Endodermal cell (in vitro differentiated cells): Measurements from ENCODE around the gene TRAPPC1. TPM values are rescaled to one million over a fixed set of nuclear protein-coding genes. Genes with fewer than 3 reads are reported as not detected.

Experiments
- DNase-seq: peaks from one replicate; pipeline ENCODE4 v3.0.0-alpha.2; 2017
- H3K27ac ChIP-seq: 2 replicates; pipeline ENCODE4 v1.5.1; 2013; ENCODE audit warnings: mild to moderate bottlenecking, low read depth, low read length, moderate library complexity
- H3K27me3 ChIP-seq: 2 replicates; pipeline ENCODE4 v1.6.1; 2013; ENCODE audit warnings: mild to moderate bottlenecking, low read length, moderate library complexity; ENCODE audit not compliant: insufficient read depth, control insufficient read depth, poor library complexity, severe bottlenecking
- H3K36me3 ChIP-seq: 2 replicates; pipeline ENCODE4 v1.7.0; 2013; ENCODE audit warnings: mild to moderate bottlenecking, low read length, moderate library complexity; ENCODE audit not compliant: control insufficient read depth, insufficient read depth
- H3K4me1 ChIP-seq: one replicate; pipeline ENCODE4 v1.7.0; 2013; ENCODE audit warnings: low read length; ENCODE audit not compliant: control insufficient read depth, insufficient read depth
- H3K4me3 ChIP-seq: 2 replicates; pipeline ENCODE4 v1.5.1; 2013; ENCODE audit warnings: mild to moderate bottlenecking, low read length, moderate library complexity
- H3K9ac ChIP-seq: 2 replicates; pipeline ENCODE4 v1.6.1; 2013; ENCODE audit warnings: mild to moderate bottlenecking, low read length, moderate library complexity; ENCODE audit not compliant: poor library complexity, severe bottlenecking; ENCODE audit errors: extremely low read depth
- H3K9me3 ChIP-seq: 2 replicates; pipeline ENCODE4 v1.6.1; 2013; ENCODE audit warnings: mild to moderate bottlenecking, low read length, moderate library complexity; ENCODE audit not compliant: control insufficient read depth
- H3K27ac Mint-ChIP-seq: 2 replicates; pipeline ENCODE4 v1.8.0; 2020; ENCODE audit warnings: mixed read lengths
- H3K27me3 Mint-ChIP-seq: 2 replicates; pipeline ENCODE4 v1.8.0; 2021; ENCODE audit warnings: mild to moderate bottlenecking, mixed read lengths; ENCODE audit not compliant: insufficient read depth
- H3K36me3 Mint-ChIP-seq: 2 replicates; pipeline ENCODE4 v1.8.0; 2020; ENCODE audit warnings: low read depth, mixed read lengths
- H3K4me1 Mint-ChIP-seq: 2 replicates; pipeline ENCODE4 v1.8.0; 2020; ENCODE audit warnings: mixed read lengths
- H3K4me3 Mint-ChIP-seq: 2 replicates; pipeline ENCODE4 v1.8.0; 2020; ENCODE audit warnings: mild to moderate bottlenecking, moderate library complexity, mixed read lengths
- H3K9me3 Mint-ChIP-seq: 2 replicates; pipeline ENCODE4 v1.8.0; 2020; ENCODE audit warnings: mild to moderate bottlenecking, mixed read lengths
- CTCF ChIP-seq: fragments of 200-600 bp; sonication (generic); conservative IDR thresholded peaks from 2 replicates; pipeline ENCODE4 v1.5.0; 2021; ENCODE audit warnings: antibody characterized with exemption, mild to moderate bottlenecking
- WGBS, 2 experiments: methylation state at CpG; one replicate each; pipeline versions ENCODE4 v1.1.5 to v1.1.7; 2013; ENCODE audit warnings: missing lambda C conversion rate in 2 of 2, mixed read lengths in 1 of 2; ENCODE audit not compliant: insufficient coverage in 1 of 2, insufficient read length in 1 of 2; 5-methylcytosine and 5-hydroxymethylcytosine counted together
- total RNA-seq, 2 donors: library from RNA; stranded (reverse); fragmentation: NEBNext Ultra II Directional in 1 of 2; extraction: Animal tissue kit (Norgen Biotek cat#: 25700) in 1 of 2; gene quantifications; 2 replicates in 1 of 2; 3 replicates in 1 of 2; pipeline ENCODE4 v1.2.1, GENCODE V29; 2021

Gene TRAPPC1
- total RNA-seq, 2 donors from 2014 or later: 150 to 170 TPM

- H3K4me1 Mint-ChIP-seq: no peaks in the 10 kb centered on the region
- Histone ChIP-seq H3K27me3 (no peaks in the 10 kb centered on the region), H3K9ac (no peak overlapping the region), H3K36me3 (peaks cover 49% of the 10 kb centered on the region), H3K4me3 (no peak overlapping the region), H3K27ac (no peak overlapping the region), H3K9me3 (no peaks in the 10 kb centered on the region), H3K4me1 (no peaks in the 10 kb centered on the region)
- H3K27me3 Mint-ChIP-seq: peaks cover 5% of the 10 kb centered on the region
- H3K27ac Mint-ChIP-seq: no peak overlapping the region
- H3K4me3 Mint-ChIP-seq: no peak overlapping the region
- 90 to 93% methylated on average over 7 of the region's 7 CpGs for WGBS, 2 experiments
- no peak for TF ChIP-seq CTCF
- peaks cover 8% of the 10 kb centered on the region for H3K36me3 Mint-ChIP-seq
- peak; percentile 42 for DNase-seq
- no peaks in the 10 kb centered on the region for H3K9me3 Mint-ChIP-seq
Observed at GRCh38 chr17:7881276-7882054, 50.3 kb downstream of the TRAPPC1 start.

Other genes with a start within 250 kb of the TRAPPC1 start
- gene TP53, start 244.5 kb downstream of the TRAPPC1 start, total RNA-seq: 100 to 1,000 TPM; 113 to 130 TPM
- gene WRAP53, start 243.5 kb downstream of the TRAPPC1 start, total RNA-seq: 10 to 100 TPM; 21.7 to 30.8 TPM
- 10 to 100 TPM; 12.8 to 15.0 TPM for gene EFNB3, start 226.7 kb downstream of the TRAPPC1 start, total RNA-seq
- gene DNAH2, start 214.2 kb downstream of the TRAPPC1 start, total RNA-seq: under 1 TPM; 0.42 to 0.69 TPM
- gene KDM6B, start 97.7 kb downstream of the TRAPPC1 start, total RNA-seq: 10 to 100 TPM; 53.3 to 60.3 TPM
- gene TMEM88, start 76.9 kb downstream of the TRAPPC1 start, total RNA-seq: 10 to 100 TPM; 16.8 to 26.8 TPM
- 10 to 100 TPM; 38.9 to 44.8 TPM for gene NAA38, start 74.4 kb downstream of the TRAPPC1 start, total RNA-seq
- gene CYB5D1, start 73.9 kb downstream of the TRAPPC1 start, total RNA-seq: 10 to 100 TPM; 10.6 to 12.9 TPM
- 10 to 100 TPM; 55.0 to 64.1 TPM for gene CHD3, start 43.2 kb downstream of the TRAPPC1 start, total RNA-seq
- gene RNF227, start 15.7 kb downstream of the TRAPPC1 start, total RNA-seq: 1 to 10 TPM; 1.1 to 1.6 TPM
- gene KCNAB3, start 2.1 kb downstream of the TRAPPC1 start, total RNA-seq: 1 to 10 TPM; 4.0 to 6.5 TPM
- gene CNTROB, start 260 bp upstream of the TRAPPC1 start, total RNA-seq: 10 to 100 TPM; 47.5 to 57.4 TPM
- gene GUCY2D, start 70.7 kb upstream of the TRAPPC1 start, total RNA-seq: 1 to 10 TPM; 1.2 to 1.6 TPM
- gene ALOX15B, start 107.1 kb upstream of the TRAPPC1 start, total RNA-seq: not detected
- 1 to 10 TPM in 1 of 2 donors, under 1 TPM in 1; 0.95 to 1.2 TPM for gene ALOX12B, start 155.8 kb upstream of the TRAPPC1 start, total RNA-seq
- gene ALOXE3, start 186.6 kb upstream of the TRAPPC1 start, total RNA-seq: under 1 TPM; 0.13 to 0.49 TPM
- gene HES7, start 192.2 kb upstream of the TRAPPC1 start, total RNA-seq: 1 to 10 TPM in 1 of 2 donors, under 1 TPM in 1; 0.40 to 2.2 TPM
- gene PER1, start 220.5 kb upstream of the TRAPPC1 start, total RNA-seq: 10 to 100 TPM; 38.3 to 53.7 TPM
- gene VAMP2, start 231.0 kb upstream of the TRAPPC1 start, total RNA-seq: 10 to 100 TPM; 32.1 to 32.2 TPM
- 10 to 100 TPM; 26.2 to 27.7 TPM for gene TMEM107, start 244.4 kb upstream of the TRAPPC1 start, total RNA-seq